K562 (cell line): ENCODE results near the gene DMAC2. TPM values are rescaled to one million over a fixed set of nuclear protein-coding genes. Genes with fewer than 3 reads are reported as not detected.

Experiments
- GABPB1 ChIP-seq: sonication (generic); formaldehyde crosslinking; IDR thresholded peaks from 2 replicates; pipeline ENCODE4 v1.8.0; 2022; ENCODE audit warnings: mild to moderate bottlenecking, missing genetic modification reagents
- MAX ChIP-seq: sonication (generic); formaldehyde crosslinking; IDR thresholded peaks from 2 replicates; pipeline ENCODE4 v1.9.0; 2022; ENCODE audit warnings: mild to moderate bottlenecking, missing genetic modification reagents
- MIER1 ChIP-seq: fragments of 450-650 bp; IDR thresholded peaks from 2 replicates; pipeline ENCODE4 v1.6.1; 2016; ENCODE audit warnings: antibody characterized with exemption, mild to moderate bottlenecking, low read depth
- NCOA1 ChIP-seq: fragments of 450-650 bp; IDR thresholded peaks from 2 replicates; pipeline ENCODE4 v1.6.1; 2016; ENCODE audit warnings: low read depth
- RBM39 ChIP-seq: fragments of 200-400 bp; formaldehyde crosslinking; optimal IDR thresholded peaks from 2 replicates; pipeline ENCODE3; 2018; ENCODE audit warnings: low read depth, low read length
- SRSF3 ChIP-seq: fragments of 200-400 bp; formaldehyde crosslinking; IDR thresholded peaks from 2 replicates; pipeline ENCODE4 v1.6.1; 2016; ENCODE audit warnings: mild to moderate bottlenecking, low read length, moderate library complexity; ENCODE audit not compliant: insufficient read depth
- TBL1XR1 ChIP-seq, 2 experiments: IDR thresholded peaks; 2 replicates each; pipeline ENCODE4 v1.6.1; 2012; ENCODE audit warnings: improper control_type of control experiment in 2 of 2, low read length in 2 of 2, mild to moderate bottlenecking in 1 of 2
- TGIF2 ChIP-seq: sonication (generic); formaldehyde crosslinking; IDR thresholded peaks from 2 replicates; pipeline ENCODE4 v1.8.1; 2022; ENCODE audit warnings: mild to moderate bottlenecking, missing genetic modification reagents, moderate library complexity
- TRIM25 ChIP-seq: fragments of 450-650 bp; IDR thresholded peaks from 2 replicates; pipeline ENCODE4 v1.7.0; 2016; ENCODE audit warnings: borderline replicate concordance
- XRCC5 ChIP-seq: fragments of 200-400 bp; formaldehyde crosslinking; IDR thresholded peaks from 2 replicates; pipeline ENCODE4 v1.6.1; 2017; ENCODE audit warnings: low read depth, mild to moderate bottlenecking, low read length
- ZBTB2 ChIP-seq: fragments of 450-650 bp; IDR thresholded peaks from 2 replicates; pipeline ENCODE4 v1.6.1; 2016; ENCODE audit warnings: antibody characterized with exemption
- ZBTB40 ChIP-seq, 2 experiments: fragments of 450-650 bp in 1 of 2; sonication (generic) in 1 of 2; formaldehyde crosslinking in 1 of 2; IDR thresholded peaks; 2 replicates each; pipeline versions ENCODE4 v1.7.1 to v1.9.0; 2016 to 2022; ENCODE audit warnings: inconsistent platforms in 1 of 2, mild to moderate bottlenecking in 1 of 2, missing genetic modification reagents in 1 of 2
- ZNF316 ChIP-seq: fragments of 450-650 bp; IDR thresholded peaks from 2 replicates; pipeline ENCODE4 v1.6.1; 2016
- ZNF695 ChIP-seq: fragments of 450-650 bp; formaldehyde crosslinking; IDR thresholded peaks from 2 replicates; pipeline ENCODE4 v1.4.0; 2020; ENCODE audit warnings: mild to moderate bottlenecking, moderate library complexity
- polyA plus RNA-seq, 8 experiments: library from polyadenylated mRNA; depleted of rRNA in 4 of 8; stranded (reverse) in 5 of 8; unstranded in 3 of 8; fragments of >200 nt; fragmentation: Nextera tagmentation in 2 of 8; fragmentation: Illumina TruSeq in 1 of 8; extraction: Ambion mirVana in 2 of 8; extraction: Trizol in 1 of 8; gene quantifications; 2 replicates each; pipeline versions ENCODE4 v1.2.1 to v1.2.3, GENCODE V29; 2011 to 2014; ENCODE audit warnings: inconsistent platforms in 1 of 8, missing spikeins in 1 of 8
- total RNA-seq, 7 experiments: library from RNA; depleted of rRNA in 6 of 7; stranded (reverse); fragments of >200 nt in 6 of 7; fragmentation: Illumina TruSeq in 2 of 7; extraction: Trizol in 2 of 7; gene quantifications; 2 replicates each; pipeline versions ENCODE4 v1.2.1 to v1.2.3, GENCODE V29; 2011 to 2021; ENCODE audit warnings: low replicate concordance in 1 of 7

Gene DMAC2
- total and polyA plus RNA-seq, 9 of the 15 experiments (the other 6 are each of a cell fraction or from before 2014, with no cell fraction given), result 12.9 to 61.2 (median 43.1) TPM

GRCh38 chr19:41427647-41428480 lies 11.8 kb downstream of the DMAC2 start (continued):
- TF ChIP-seq ZBTB2 (peak; percentile 75), ZNF695 (CRISPR knock-in tag) (no peak), NCOA1 (peak; percentile 73), XRCC5 (no peak), RBM39 (no peak), SRSF3 (no peak), ZBTB40 (IDR thresholded peaks at IDR 0.05) (peak; percentile 37; the same call in 1 of the 2 replicates), ZBTB40 (CRISPR knock-in tag; IDR thresholded peaks at IDR 0.05) (no peak), ZNF316 (peak; percentile 59; the same call in 1 of the 2 replicates), MAX (CRISPR knock-in tag) (peak; percentile 31; the same call in 1 of the 2 replicates), TRIM25 (peak; percentile 46; the same call in 1 of the 2 replicates), TBL1XR1 (IDR thresholded peaks at IDR 0.05; ENCODE audit: low read length in 2 of 2) (no peak), TGIF2 (CRISPR knock-in tag) (0 out of 2 replicates have a peak, but pooled peaks have one; percentile 12), MIER1 (0 out of 2 replicates have a peak, but pooled peaks have one; percentile 66), GABPB1 (CRISPR knock-in tag) (peak; percentile 28; the same call in 1 of the 2 replicates)
